Measurements from ENCODE around the gene KCNQ2.

The KCNQ2 gene

DNA sequence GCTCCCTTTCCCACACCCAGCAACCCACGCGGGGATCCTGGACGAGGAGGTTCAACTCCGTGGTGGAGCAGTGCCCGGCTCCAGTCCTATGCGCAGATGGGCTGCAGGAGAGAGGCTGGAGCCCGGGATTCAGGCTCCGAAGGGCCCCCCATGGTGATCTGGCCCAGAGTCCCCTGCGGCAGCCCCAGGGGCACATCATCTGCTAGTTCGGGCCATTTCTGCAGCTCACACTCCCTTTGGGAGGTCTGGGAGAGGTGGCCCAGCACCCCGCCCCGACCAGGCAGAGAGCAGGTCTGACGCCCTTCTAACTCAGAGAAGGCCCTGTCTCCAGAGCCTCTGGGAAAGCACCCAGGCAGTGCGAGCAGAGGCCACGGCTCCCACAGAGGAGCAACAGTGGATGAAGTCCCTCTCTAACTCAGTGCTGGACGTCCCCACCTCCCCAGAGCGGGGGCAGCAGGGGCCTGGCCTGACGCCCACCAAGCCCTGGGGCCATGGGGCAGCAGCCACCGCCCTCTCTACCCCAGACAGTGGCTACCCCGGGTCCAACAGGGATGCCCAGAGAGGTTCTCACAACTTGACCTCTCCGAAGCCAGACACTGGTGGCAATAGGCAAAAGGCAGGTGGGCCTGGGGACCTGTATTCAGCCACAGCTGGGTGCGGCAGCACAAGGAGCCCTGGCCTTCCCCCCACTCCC is 3.3 kb downstream of the KCNQ2 start:
- H3K27me3 ChIP-seq (ENCODE audit: control insufficient read depth, insufficient read depth, low read length): peaks cover 48% of the 10 kb centered on the region
- H3K36me3 ChIP-seq (ENCODE audit: control insufficient read depth, insufficient read depth, low read length): no peaks in the 10 kb centered on the region
- no peak overlapping the region for H3K9ac ChIP-seq (ENCODE audit: low read length)
- no peaks in the 10 kb centered on the region for H3K9me3 ChIP-seq (ENCODE audit: control insufficient read depth, insufficient read depth, low read depth, low read length)
- peaks cover 15% of the 10 kb centered on the region; the same call in 1 of the 2 replicates for H3K4me1 ChIP-seq (ENCODE audit: control insufficient read depth, insufficient read depth, low read length)
- H3K4me3 ChIP-seq (ENCODE audit: low read depth, low read length): no peak overlapping the region
- no peak overlapping the region for H3K27ac ChIP-seq (ENCODE audit: low read depth, low read length)

DNA sequence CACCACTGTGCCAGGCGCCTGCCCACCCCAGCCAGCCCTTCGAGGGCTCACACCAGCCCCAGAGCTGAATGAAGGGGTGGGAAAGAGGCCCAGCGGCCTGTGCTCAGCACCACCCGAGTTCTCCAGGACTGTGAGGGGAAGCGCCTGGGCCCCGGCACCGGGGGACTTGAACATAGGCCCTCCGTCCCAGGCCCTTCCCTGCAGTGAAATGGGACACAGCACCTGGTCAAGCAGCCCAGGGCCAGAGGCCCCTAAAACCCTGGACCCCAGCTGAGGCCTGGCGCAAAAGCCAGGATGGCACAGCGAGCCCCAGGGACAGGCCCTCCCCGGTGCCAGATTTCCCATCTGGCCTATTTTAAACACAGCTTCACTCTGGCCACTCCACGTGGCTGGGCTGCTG is 4.0 kb downstream of the KCNQ2 start:
- peaks cover 14% of the 10 kb centered on the region for H3K4me1 ChIP-seq (ENCODE audit: control insufficient read depth, insufficient read depth, low read length)
- no peak overlapping the region for H3K27ac ChIP-seq (ENCODE audit: low read depth, low read length)
- no peak overlapping the region for H3K9ac ChIP-seq (ENCODE audit: low read length)
- peaks cover 41% of the 10 kb centered on the region for H3K27me3 ChIP-seq (ENCODE audit: control insufficient read depth, insufficient read depth, low read length)
- no peaks in the 10 kb centered on the region for H3K9me3 ChIP-seq (ENCODE audit: control insufficient read depth, insufficient read depth, low read depth, low read length)
- no peak overlapping the region for H3K4me3 ChIP-seq (ENCODE audit: low read depth, low read length)
- H3K36me3 ChIP-seq (ENCODE audit: control insufficient read depth, insufficient read depth, low read length): no peaks in the 10 kb centered on the region

DNA sequence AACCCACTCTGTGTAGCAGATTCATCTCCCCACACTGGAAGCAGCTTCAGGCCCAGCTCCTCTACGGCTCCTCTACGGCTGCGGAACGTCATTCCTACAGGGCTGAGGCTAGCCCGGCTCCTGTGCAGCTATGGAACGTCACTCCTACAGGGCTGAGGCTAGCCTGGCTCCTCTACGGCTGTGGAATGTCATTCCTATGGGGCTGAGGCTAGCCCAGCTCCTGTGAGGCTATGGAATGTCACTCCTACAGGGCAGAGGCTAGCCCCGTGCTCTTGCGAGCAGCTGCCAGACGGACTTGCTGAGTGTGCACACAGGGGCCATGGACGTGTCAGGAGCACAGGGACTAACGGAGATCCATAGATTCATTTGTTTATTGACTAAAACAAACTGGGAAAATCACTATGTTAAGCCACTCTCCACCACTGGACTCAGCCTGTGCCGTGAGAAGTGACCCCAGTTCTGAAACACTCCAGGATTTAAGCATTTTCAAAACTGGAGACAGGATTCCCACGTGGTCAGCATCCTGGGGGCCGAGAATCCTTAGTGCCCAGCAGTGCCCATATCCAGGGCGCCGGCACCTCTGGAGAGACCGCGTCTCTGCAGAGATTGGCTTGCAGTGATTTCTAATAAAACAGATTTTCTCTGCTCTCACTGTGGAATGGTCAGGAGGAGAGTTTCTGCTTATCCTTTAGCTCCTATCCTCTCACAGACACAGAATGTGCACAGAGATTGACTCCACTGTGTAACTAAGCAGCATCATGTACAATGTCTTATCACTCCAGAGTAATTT is 5.0 kb downstream of the KCNQ2 start:
- H3K9ac ChIP-seq (ENCODE audit: low read length): no peak overlapping the region
- H3K4me3 ChIP-seq (ENCODE audit: low read depth, low read length): no peak overlapping the region
- H3K27me3 ChIP-seq (ENCODE audit: control insufficient read depth, insufficient read depth, low read length): peaks cover 35% of the 10 kb centered on the region; the same call in 1 of the 2 replicates
- no peaks in the 10 kb centered on the region for H3K9me3 ChIP-seq (ENCODE audit: control insufficient read depth, insufficient read depth, low read depth, low read length)
- no peaks in the 10 kb centered on the region for H3K36me3 ChIP-seq (ENCODE audit: control insufficient read depth, insufficient read depth, low read length)
- no peak overlapping the region for H3K27ac ChIP-seq (ENCODE audit: low read depth, low read length)
- H3K4me1 ChIP-seq (ENCODE audit: control insufficient read depth, insufficient read depth, low read length): peaks cover 14% of the 10 kb centered on the region

DNA sequence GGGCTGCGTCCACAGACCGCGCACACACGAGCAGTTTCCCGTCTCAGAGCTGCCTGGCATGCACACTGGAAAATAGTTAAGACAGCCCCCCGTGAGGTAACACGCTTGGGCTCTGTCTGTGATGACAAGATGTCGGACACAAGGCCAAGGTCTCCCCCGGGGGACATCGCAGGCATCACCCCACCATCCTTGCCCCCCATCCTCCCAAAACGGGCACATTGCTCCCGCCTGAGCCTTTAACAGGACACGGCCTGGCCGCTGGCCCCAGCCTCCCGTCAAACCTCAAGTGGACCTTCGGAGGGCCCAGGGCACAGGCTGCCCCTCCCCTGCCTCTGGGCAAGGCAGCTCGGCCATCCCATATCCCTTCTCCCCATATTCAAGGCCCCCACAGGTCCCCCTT is 5.6 kb downstream of the KCNQ2 start:
- H3K9me3 ChIP-seq (ENCODE audit: control insufficient read depth, insufficient read depth, low read depth, low read length): no peaks in the 10 kb centered on the region
- peaks cover 14% of the 10 kb centered on the region for H3K4me1 ChIP-seq (ENCODE audit: control insufficient read depth, insufficient read depth, low read length)
- H3K27me3 ChIP-seq (ENCODE audit: control insufficient read depth, insufficient read depth, low read length): peaks cover 35% of the 10 kb centered on the region; the same call in 1 of the 2 replicates
- no peak overlapping the region for H3K9ac ChIP-seq (ENCODE audit: low read length)
- no peaks in the 10 kb centered on the region for H3K36me3 ChIP-seq (ENCODE audit: control insufficient read depth, insufficient read depth, low read length)
- H3K27ac ChIP-seq (ENCODE audit: low read depth, low read length): no peak overlapping the region
- no peak overlapping the region for H3K4me3 ChIP-seq (ENCODE audit: low read depth, low read length)

DNA sequence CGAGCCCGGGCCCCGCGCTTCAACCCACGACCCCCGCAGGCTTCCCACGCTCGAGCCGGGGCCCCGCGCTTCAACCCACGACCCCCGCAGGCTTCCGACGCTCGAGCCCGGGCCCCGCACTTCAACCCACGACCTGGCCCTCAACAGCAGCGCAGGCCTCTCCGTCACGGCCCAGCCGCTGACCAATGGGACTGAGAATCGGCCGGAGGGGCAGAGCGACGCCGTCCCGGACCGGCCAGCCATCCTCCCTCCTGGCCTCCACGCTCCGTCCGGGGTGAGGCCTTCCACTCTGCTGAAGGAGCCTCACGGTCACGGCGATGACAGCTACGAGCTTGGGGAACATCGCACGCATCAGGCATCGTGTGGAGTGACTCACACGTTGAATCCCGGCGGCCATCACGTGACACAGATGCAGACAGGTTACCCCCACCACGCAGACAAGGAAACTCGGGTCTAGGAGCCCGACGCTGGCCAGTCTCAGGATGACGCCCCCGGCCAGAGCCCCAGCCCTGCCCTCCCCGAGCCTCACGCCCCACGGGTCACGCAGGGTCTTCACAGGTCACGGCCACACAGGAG is 6.1 kb downstream of the KCNQ2 start:
- no peaks in the 10 kb centered on the region for H3K9me3 ChIP-seq (ENCODE audit: control insufficient read depth, insufficient read depth, low read depth, low read length)
- no peak overlapping the region for H3K4me3 ChIP-seq (ENCODE audit: low read depth, low read length)
- no peaks in the 10 kb centered on the region for H3K36me3 ChIP-seq (ENCODE audit: control insufficient read depth, insufficient read depth, low read length)
- no peak overlapping the region for H3K27ac ChIP-seq (ENCODE audit: low read depth, low read length)
- H3K9ac ChIP-seq (ENCODE audit: low read length): no peak overlapping the region
- peaks cover 14% of the 10 kb centered on the region for H3K4me1 ChIP-seq (ENCODE audit: control insufficient read depth, insufficient read depth, low read length)
- H3K27me3 ChIP-seq (ENCODE audit: control insufficient read depth, insufficient read depth, low read length): peaks cover 34% of the 10 kb centered on the region; the same call in 1 of the 2 replicates

DNA sequence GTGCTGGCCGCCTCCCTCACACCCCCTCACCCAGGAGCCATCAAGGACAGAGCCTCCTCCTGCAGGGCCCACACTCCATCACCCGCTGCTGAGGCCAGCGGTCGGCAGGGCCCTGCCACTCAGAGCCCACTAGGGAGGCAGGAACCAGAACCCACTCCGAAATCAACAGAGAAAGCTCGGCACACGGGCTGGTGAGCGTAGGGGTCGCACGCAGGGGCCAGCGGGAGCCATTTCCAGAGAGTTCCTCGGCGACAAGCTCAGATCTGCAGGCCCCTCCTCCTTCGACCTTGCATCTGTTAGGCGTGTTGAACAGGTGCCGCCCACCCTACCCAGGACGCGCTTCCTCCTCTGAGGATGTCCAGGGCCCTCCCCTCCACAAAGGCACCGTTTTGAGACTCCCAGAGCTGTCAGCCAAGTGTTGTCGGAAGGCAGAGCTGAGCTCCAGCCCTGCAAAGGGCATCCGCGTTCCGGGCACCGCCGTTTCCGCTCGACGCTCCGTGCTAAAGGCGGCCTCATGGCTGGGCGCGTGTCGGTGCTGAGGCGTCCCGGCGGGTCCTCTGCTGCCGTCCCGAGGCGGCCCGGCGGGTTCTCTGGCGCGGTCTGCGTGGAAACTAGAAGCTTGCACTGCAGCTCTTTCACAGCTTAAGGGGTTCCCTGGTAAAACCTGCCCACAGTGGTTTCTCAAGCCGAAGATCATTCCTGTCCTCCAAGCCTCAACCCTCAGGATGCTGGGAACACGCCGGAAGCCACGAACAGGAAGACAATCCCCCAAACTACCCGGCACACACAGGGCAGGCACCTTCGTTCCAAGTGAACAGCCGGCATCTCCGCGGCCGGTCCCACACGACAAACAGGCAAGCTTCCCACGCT is 6.8 kb downstream of the KCNQ2 start:
- no peaks in the 10 kb centered on the region for H3K36me3 ChIP-seq (ENCODE audit: control insufficient read depth, insufficient read depth, low read length)
- no peak overlapping the region for H3K4me3 ChIP-seq (ENCODE audit: low read depth, low read length)
- peaks cover 26% of the 10 kb centered on the region; the same call in 1 of the 2 replicates for H3K27me3 ChIP-seq (ENCODE audit: control insufficient read depth, insufficient read depth, low read length)
- no peak overlapping the region for H3K27ac ChIP-seq (ENCODE audit: low read depth, low read length)
- H3K4me1 ChIP-seq (ENCODE audit: control insufficient read depth, insufficient read depth, low read length): peaks cover 8% of the 10 kb centered on the region
- H3K9ac ChIP-seq (ENCODE audit: low read length): no peak overlapping the region
- no peaks in the 10 kb centered on the region for H3K9me3 ChIP-seq (ENCODE audit: control insufficient read depth, insufficient read depth, low read depth, low read length)

DNA sequence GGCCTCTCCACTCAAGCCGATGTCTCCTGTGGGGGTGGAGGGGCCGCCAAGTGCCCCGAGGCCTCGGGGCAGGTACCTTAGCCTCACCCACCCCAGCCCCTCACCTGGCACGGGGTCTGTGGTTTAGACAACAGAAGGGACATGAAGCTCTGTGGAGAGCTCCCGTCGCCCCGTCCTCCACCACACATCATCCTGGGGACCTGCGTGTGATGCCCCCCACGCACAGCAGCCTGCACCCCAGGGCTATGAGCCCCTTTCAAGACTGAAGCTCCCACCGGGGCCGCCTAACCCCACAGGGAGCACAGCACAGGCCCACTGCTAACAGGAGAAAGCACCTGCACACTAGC is 8.2 kb downstream of the KCNQ2 start:
- Histone ChIP-seq H3K9me3 (ENCODE audit: control insufficient read depth, insufficient read depth, low read depth, low read length) (no peaks in the 10 kb centered on the region), H3K4me1 (ENCODE audit: control insufficient read depth, insufficient read depth, low read length) (peaks cover 4% of the 10 kb centered on the region), H3K27ac (ENCODE audit: low read depth, low read length) (no peak overlapping the region), H3K36me3 (ENCODE audit: control insufficient read depth, insufficient read depth, low read length) (no peaks in the 10 kb centered on the region), H3K27me3 (ENCODE audit: control insufficient read depth, insufficient read depth, low read length) (peaks cover 13% of the 10 kb centered on the region; the same call in 1 of the 2 replicates), H3K9ac (ENCODE audit: low read length) (no peak overlapping the region), H3K4me3 (ENCODE audit: low read depth, low read length) (no peak overlapping the region)

DNA sequence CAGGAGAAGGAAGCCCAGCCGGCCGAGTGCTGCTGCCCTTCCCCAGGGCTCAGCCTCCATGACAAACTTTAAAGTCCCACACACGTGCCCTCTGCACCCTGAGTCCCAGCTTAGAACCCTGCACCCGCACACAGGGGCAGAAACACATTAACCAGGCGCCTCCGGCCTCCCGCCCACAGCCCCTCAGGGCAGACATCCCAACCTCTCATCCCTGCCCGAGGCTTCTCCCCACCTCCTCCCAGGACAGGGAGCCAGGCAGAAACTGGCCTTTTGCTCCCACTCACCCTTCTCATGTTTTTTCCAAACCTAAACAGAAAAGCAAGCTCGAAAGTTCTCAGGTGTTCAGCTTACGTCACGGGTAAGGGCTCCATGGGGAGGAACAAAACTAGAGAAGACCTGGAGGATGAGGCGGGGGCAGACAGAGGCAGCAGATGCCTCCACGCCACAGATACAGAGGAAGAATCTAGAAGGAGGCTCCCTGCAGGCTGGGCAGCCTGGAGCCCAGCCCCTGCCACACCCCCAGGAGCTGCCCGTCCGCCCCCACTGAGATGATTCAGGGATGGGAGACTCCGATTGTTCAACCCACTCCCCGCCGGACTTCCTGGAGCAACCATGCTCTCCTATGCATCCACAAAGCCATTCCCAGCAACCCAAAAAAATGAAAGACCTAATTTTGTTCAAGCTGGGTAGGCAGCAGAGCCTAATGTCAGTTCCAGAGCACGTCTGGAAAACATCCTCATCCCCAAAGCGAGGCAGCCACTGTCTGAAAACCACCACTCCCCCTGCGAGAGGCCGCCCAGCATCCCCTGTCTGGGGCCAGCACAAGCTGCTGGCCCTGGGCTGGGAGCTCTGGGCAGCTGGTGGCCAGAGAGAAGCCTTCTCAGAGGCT is 8.8 kb downstream of the KCNQ2 start:
- Histone ChIP-seq H3K27ac (ENCODE audit: low read depth, low read length) (no peak overlapping the region), H3K4me3 (ENCODE audit: low read depth, low read length) (no peak overlapping the region), H3K27me3 (ENCODE audit: control insufficient read depth, insufficient read depth, low read length) (peaks cover 7% of the 10 kb centered on the region; the same call in 1 of the 2 replicates)

DNA sequence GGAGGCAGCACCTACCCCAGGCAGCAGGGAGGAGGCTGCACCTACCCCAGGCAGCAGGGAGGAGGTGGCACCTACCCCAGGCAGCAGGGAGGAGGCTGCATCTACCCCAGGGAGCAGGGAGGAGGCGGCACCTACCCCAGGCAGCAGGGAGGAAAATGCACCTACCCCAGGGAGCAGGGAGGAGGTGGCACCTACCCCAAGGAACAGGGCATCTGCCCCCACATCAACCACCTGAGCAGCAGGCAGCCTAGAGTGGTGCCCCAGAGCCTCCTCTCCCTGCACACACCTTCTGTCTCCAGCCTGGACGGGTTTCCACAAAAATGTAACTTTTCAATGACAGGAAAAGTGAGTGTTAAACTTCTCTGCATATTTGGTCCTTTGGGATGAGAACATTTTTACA is 10.2 kb downstream of the KCNQ2 start:
- Histone ChIP-seq H3K27me3 (ENCODE audit: control insufficient read depth, insufficient read depth, low read length) (peaks cover 6% of the 10 kb centered on the region; the same call in 1 of the 2 replicates), H3K9me3 (ENCODE audit: control insufficient read depth, insufficient read depth, low read depth, low read length) (no peaks in the 10 kb centered on the region), H3K27ac (ENCODE audit: low read depth, low read length) (no peak overlapping the region), H3K4me3 (ENCODE audit: low read depth, low read length) (no peak overlapping the region), H3K36me3 (ENCODE audit: control insufficient read depth, insufficient read depth, low read length) (peaks cover 3% of the 10 kb centered on the region; the same call in 1 of the 2 replicates), H3K4me1 (ENCODE audit: control insufficient read depth, insufficient read depth, low read length) (peaks cover 4% of the 10 kb centered on the region), H3K9ac (ENCODE audit: low read length) (no peak overlapping the region)

More for the DNA sequence above, 8.8 kb downstream of the KCNQ2 start:
- H3K4me1 ChIP-seq (ENCODE audit: control insufficient read depth, insufficient read depth, low read length): peaks cover 4% of the 10 kb centered on the region
- H3K9me3 ChIP-seq (ENCODE audit: control insufficient read depth, insufficient read depth, low read depth, low read length): no peaks in the 10 kb centered on the region
- no peak overlapping the region for H3K9ac ChIP-seq (ENCODE audit: low read length)
- H3K36me3 ChIP-seq (ENCODE audit: control insufficient read depth, insufficient read depth, low read length): peaks cover 3% of the 10 kb centered on the region; the same call in 1 of the 2 replicates
